Renal pelvis (tissue), 4 donors: ENCODE results near the gene FRMD6. TPM values are rescaled to one million over a fixed set of nuclear protein-coding genes. Genes with fewer than 3 reads are reported as not detected.
A peak's percentile ranks its signal among the peaks of the same experiment; 100 is the strongest.

Experiments
- DNase-seq: peaks from one replicate; pipeline ENCODE4 v3.0.0-alpha.2; 2013
- polyA plus RNA-seq, 3 donors: library from polyadenylated mRNA; unstranded; fragments of 120-200 nt; gene quantifications; one replicate each; pipeline ENCODE4 v1.2.1, GENCODE V29; 2013; ENCODE audit not compliant: insufficient read length in 3 of 3

FRMD6 gene
- polyA plus RNA-seq, 3 donors, result 14.5 to 17.9 (median 16.7) TPM

DNA sequence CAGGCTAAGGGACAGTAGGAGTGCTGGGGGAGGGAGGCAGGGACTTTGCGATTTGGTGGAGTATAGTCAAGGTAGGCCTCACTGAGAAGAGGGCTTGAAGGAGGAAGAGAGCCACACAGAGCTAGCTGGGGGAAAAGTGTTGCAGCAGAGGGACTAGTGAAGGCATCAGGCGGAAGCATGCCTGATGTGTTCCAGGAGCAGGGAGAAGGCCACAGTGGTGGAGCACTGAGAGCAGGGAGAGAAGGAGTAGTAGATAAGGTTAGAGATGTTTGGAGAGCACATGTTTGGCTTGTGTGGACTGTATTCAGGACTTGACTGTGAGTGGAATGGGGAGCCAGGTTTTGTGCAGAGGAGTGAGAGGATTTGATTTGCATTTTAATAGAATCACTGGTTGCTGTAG, 9.0 kb downstream of the FRMD6 start:
- DNase-seq, result no peak

DNA sequence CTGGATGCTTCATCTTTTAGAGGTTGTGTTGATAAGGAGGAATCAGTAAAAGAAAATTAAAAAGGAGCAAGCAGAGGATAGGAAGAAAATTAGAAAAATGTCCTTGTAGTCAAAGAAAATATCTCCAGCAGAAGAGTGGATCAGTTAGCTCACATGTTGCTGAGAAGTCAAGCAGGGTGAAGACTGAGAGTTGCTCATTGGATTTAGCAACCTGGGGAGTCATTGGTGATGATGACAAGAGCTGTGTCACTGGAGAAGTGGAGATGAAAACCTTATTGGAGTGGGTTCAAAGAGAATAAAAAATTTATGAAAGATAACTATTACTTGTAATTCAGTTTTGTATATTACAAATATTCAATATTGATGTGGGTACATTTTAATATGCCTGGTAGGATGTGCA, 9.8 kb downstream of the FRMD6 start:
- no peak for DNase-seq

DNA sequence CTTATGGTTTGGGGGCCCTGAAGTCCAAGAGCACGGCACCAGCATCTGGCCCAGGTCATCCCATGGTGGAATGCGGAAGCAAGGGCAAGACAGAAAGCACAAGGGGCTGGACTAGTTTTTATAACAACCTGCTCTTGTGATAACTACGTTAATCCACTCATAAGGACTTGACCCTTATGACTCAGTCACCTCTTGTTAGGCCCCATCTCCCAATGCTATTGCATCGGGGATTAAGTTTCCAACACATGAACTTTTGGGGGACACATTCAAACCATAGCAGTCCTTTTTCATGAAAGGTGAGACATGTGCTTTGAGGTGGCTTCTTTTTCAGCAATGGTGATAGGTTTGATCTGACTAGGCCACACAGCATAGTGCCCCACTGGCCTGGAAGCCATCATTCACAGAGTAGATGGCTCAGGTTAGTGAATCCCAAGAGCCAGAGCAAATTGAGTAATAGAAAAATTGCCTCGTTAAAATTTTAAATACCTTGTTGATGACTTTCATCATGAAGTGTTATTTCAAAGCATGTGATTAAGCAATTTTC, 12.1 kb downstream of the FRMD6 start:
- no peak for DNase-seq

DNA sequence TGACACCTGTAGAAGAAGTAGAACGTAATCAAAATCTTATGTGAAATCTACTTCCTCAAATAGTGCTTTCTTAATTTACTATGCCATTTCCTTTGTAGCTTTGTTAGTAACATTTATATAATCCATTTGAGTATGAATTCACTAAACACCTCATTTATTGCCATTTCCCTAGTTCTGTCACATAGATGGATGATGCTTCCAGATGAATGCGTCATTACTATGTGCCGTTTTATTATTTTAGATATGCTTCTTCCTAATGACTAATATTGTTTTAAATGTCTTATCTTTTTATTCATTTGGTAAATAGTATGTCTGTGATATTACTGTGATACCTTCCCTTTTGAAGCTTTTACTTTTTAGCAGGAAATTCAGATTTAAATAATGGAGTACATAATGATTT, 14.4 kb downstream of the FRMD6 start:
- DNase-seq, result no peak

DNA sequence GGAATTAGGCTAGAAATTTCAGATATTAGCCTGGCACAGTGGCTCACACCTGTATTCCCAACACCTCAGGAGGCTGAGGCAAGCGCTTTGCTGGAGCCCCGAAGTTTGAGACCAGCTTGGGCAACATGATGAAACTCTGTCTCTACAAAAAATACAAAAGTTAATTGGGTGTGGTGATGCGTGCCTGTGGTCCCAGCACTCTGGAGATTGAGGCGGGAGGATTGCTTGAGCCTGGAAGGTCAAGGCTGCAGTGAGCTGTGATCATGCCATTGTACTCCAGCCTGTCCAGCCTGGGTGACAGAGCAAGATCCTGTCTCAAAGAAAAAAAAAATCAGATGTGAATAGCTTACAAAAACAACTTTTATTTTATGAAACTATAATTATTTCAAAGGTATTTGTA, 15.1 kb downstream of the FRMD6 start:
- peak; percentile 53 for DNase-seq

DNA sequence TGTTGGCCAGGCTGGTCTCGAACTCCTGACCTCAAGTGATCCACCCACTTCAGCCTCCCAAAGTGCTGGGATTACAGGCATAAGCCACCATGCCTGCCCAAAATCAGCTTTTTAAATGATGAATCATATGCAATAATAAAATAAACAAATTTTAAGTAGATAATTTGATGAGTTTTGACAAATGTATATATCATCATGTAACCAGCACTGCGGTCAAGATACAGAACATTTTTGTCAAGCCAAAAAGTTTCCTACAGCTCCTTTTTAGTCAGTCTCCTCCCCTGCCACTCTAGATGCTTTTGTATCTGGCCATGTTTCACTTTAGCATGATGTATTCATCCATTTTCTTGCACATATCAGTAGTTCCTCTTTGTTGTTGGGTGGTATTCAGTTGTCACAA, 17.2 kb downstream of the FRMD6 start:
- no peak for DNase-seq

DNA sequence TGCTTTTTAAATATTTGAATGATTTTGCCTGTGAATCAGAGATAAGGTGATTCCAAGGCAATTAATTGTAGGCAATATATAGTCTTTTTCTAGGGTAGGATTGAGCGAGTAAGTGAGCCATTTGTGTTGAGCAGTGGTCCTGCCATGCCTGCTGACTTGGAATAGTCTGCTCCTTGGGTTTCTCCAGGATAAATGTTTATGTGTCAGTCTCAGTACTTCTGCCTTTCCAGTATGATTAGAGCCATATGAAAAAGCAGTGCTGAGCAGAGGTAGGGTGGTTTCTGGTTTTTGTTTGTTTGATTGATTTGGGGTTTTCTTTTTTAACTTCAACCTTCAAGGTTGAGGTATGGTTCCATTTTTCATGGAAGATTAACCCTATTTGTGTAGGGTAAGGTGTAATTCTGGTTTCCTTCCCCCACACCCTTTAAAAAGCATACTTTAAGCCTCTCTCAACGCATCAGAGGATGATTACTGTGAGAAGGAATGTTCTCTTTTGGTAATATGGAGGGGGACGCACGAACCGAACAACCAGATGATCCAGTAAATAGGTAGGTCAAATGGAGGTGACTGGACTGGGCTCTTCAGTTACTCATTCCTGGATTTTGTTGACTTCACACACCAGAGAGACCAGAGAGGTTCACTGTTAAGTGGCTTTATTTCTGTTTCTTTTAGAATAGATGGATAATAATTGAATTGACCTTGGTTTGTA, 22.7 kb downstream of the FRMD6 start:
- DNase-seq, result no peak

DNA sequence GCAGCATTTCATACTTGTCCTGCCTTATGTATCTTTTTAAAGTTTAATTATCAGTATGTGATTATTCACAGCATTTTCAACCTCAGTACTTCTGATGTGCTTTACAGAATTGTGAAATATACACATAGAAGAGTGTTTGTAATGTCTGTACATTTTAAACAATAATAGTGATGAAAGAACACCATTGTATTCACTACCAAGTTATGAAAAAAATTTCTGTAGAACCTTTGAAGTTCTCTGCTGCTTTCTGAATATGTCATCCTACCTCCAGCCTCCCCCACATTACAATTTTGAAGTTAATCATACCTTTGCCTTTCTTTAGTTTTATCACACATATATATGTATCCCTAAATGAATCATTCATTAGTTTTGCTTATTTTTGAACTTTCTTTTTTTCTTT, 24.8 kb downstream of the FRMD6 start:
- no peak for DNase-seq

DNA sequence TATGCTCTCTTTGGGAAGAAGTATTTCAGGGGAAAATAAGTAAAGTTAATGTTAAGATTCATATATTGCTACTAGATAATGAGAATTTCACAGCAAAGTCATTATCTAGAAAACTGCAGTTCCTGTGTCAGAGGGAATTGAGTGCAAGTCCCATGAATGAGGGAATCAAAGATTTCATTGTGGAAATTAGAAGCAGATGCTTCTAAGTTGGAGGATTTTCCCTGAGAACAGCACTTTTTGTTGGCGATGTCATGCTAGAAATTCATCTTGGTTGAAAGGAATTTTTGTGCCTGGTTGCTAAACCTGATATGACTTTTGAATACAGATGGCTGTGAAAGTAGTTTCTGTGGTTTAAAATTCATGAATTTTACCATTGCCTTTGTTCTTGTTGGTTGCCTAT, 25.6 kb downstream of the FRMD6 start:
- DNase-seq, result no peak

DNA sequence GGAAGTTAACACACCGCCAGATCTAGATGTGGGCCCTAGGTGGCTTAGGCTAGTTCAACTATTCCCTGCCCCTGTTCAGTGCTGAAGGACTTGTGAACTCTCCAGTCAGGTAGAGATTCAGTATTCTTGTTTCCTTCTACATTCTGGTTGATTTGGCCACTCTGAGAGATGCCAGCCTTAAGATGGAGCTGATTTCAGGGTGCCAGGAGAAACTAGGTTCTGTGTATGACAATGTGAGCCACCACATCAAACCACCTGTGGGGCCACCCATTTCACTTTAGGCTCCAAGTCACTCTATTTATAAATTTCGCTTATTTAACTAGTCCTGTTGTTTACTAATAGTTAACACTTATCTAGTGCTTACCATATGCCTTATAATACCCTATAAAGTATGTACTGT, 26.0 kb downstream of the FRMD6 start:
- no peak for DNase-seq

DNA sequence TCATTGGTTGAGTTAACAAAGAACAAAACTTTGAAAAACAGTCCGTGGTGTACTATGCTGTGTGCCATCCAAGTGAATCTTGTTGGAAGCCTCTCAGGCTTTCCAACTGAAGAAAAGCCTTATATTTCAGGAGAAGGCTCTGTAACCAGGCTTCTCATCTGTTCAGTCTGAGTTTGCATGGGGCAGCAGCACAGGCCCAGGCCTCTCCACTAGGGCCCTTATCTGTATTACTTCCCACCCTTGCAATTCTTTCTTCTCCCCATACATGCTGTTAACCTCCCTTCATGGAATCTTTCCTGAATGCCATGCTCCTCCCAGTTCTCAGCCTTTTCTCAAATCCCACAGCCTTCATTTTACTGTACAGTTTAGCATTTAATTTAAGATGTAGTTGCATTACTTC, 28.3 kb downstream of the FRMD6 start:
- DNase-seq, result no peak

DNA sequence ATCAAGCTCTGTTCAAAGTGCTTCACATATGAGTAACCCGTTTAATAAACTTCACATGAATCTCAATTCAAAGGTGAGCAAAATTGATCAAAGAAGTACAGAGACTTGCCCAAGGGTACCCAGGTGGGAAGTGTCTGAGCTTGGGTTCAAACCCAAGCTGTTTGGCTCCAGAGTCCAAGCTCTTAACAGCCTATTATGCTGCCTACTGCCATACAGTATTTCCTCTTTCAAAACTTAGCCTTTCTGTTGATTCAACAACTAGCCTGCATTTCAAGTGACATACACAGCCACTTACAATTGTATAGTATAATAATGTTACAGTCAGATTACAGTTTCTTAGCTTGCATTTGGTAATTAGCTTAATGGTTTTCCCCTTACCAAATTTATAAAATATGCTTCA, 29.7 kb downstream of the FRMD6 start:
- DNase-seq, result no peak

DNA sequence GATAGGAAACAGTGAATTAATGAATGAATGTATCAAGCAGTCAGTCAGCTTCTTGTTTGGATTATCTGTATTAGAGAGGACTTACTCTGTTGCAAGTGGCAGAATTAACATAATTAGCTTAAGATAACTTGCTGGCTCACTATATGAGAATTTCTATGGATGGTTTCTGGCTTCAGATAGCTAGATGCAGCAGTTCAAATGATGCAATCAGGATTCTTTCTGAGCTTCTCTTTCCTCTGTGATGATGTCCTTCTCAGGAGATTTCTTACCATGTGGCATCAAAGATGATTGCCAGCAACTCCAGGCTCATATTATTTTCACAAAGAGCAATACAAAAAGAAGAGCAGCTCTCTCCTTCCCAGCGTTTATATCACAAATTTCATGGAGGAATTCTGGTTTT, 30.7 kb downstream of the FRMD6 start:
- no peak for DNase-seq

DNA sequence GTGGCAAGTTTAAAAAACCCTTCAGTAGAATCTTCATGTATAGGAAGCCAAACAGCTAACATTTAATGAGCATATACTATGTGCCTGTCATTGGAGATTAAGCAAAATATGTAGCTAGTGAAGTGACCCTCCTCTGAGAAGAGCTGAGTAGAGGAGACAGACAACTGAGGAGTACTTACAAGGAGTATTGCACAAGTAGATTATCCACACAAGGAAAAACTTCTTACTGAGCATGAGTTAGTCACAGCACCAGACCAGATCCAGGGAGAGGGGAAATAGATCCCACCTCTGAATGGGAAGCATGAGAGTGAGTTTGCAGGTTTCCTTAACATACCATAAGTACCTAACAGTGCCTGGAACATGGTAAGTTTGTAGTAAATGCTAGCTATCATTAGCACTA, 33.0 kb downstream of the FRMD6 start:
- DNase-seq, result no peak

DNA sequence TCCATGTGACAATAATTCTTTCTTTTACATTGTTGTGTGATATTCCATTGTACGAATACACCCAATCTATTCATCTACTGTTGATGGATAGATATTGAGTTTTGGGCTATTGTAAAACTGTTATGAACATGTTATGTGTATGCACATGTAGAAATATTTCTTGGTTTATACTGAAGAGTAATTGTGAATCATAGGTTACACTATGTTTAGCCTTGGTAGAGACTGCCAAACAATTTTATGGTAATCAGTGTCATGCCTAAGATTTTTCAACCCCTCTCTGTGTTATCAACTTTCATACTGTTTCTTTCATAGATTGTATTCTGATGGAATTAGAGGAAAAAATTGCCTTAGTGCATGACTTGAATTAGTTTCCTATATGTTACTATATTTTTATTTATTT, 39.5 kb downstream of the FRMD6 start:
- DNase-seq, result no peak

DNA sequence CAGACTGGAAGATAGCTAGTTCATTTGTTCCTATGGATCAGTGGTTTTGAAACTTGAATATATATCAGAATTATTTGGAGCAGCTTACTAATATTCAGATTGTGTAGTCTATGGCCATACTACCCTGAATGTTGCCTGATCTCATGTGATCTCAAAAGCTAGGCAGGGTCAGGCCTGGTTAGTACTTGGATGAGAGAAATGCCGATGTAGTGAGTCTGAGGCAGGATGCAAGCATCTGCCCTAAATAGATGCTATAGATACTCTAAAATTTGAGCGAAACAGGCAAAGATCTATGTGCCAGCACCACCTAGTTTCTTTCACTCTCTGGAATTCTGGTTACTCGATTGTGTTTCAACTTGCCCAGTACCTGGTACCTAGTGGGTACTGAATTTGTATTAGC, 40.9 kb downstream of the FRMD6 start:
- DNase-seq, result no peak

DNA sequence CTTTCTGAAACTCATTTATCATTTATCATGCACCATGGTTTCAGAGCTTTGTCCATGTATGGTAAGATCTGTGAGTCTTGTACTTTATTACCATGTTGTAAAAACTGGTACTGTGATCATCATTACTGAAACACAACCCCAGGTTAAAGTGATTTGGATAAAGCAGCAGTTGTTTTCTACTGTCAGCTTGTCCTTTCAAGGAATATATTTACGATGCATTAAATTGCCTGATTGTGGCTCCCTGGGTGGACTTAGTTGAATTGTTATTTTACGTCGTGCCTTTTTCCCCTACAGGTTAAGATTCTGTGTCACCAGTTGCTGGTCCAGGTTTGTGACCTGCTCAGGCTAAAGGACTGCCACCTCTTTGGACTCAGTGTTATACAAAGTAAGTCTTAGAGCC, 46.1 kb downstream of the FRMD6 start:
- peak; percentile 63 for DNase-seq

DNA sequence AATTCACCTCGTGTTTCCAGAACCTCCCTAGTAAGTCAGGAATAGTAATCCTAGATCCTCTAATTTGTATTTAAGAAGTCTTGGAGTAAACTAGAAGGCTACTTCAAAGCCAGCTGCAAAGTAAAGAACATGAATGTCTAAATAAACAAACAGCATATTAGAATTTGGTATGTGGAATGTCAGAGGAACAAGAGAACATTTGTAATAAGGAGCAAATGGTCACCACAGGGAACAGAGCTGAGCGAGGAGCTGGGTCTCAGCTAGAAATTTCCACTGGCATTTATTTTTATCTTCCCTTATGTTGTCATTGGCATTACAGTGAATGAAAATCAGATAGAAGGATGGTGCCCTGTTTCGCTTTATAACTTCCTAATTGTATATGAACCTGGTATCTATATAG, 50.2 kb downstream of the FRMD6 start:
- DNase-seq, result no peak

DNA sequence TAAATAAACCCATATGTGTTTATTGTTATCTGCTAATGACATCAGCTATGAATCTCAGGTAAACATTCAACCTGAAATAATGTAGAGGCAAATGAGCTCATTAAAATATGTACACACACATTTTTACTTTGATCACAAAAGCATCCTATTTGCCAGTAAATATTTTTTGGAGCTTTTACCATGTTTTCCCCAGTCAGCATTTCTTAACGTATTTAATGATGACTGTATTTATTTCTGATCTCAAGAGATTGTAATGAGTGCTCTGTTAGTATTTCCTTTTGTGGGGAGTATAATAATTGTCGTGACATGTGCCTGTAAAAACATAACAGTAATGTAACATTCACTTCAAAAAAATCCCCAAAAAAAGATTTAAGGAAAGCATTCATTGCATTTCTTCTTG, 52.1 kb downstream of the FRMD6 start:
- DNase-seq, result no peak

DNA sequence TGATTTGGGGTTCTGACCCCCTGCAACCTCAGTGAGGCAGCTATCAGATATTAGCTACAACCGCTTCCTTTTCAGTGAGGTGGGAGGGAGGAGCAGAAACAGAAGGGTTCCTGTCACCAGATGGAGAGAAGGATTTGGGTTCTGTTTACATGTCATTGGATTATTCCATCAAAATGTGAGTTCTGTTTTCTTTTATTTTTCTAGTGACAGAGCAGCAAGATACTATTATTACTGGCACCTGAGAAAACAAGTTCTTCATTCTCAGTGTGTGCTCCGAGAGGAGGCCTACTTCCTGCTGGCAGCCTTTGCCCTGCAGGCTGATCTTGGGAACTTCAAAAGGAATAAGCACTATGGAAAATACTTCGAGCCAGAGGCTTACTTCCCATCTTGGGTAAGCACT, 52.8 kb downstream of the FRMD6 start:
- no peak for DNase-seq

DNA sequence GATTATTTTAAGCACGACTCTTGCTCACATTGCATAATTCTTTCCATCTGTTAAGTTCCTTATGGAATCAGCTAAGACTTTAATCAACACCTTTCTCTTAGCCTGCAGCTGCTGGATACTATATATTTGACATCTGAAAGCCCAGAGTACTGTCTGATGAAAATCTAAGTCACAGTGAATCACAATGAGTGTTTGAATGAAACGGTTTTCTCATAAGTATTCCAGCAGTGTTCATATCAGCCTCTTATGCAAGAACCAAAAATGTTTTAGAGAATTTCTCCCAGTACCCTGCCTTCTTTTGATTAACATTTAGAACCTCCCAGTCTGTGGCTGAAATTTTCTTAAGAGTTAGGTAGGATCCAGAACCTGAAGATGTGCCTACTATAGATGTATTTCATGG, 55.6 kb downstream of the FRMD6 start:
- no peak for DNase-seq

DNA sequence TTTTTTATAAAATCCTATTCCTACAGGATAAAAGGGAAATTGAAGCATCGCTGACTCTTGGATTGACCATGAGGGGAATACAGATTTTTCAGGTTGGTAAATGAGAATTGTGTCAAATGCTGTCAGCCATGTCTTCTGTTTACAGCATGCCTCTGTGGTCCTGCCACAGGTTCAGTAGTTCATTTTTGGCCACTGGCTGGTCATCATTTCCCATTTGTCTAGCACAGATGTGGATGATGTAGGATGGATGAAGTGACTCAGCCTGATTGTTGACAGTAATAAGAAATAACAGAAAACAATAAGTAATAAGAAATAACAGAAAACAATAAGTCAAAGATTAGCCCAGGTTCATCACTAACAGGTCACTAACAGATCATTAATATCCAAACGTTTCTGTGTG, 59.8 kb downstream of the FRMD6 start:
- no peak for DNase-seq

DNA sequence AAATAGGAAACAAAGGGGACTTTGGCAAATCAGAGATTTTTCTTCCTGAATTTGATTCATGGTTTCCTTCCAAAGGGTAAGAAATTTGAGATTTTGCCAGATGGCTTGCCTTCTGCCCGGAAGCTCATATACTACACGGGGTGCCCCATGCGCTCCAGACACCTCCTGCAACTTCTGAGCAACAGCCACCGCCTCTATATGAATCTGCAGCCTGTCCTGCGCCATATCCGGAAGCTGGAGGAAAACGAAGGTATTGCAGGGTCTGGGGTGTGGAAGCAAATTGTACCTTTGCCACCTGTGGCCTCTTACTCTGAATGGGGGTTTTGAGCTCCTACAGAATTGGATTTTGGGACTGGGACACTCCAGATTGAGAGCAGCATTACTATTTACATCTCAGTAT, 63.5 kb downstream of the FRMD6 start:
- no peak for DNase-seq

DNA sequence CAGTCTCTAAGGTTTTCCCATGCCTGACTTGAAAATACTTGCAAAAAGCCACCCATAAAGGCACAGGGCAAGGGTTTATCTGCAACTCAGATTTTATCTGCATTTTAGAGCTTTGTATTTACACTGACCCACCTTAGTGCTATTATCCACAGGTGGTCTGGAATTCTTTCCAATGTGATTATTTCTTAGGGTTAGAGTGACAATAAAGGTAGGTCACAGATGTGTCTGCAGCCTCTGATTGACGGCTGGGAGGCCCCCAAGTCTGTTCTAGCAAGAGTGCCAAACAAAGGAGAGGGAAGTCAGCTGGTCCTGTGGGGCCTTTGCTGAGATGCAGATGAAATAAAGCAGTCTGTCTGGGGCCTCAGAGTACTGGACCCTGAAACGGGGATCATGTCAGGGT, 64.0 kb downstream of the FRMD6 start:
- no peak for DNase-seq

DNA sequence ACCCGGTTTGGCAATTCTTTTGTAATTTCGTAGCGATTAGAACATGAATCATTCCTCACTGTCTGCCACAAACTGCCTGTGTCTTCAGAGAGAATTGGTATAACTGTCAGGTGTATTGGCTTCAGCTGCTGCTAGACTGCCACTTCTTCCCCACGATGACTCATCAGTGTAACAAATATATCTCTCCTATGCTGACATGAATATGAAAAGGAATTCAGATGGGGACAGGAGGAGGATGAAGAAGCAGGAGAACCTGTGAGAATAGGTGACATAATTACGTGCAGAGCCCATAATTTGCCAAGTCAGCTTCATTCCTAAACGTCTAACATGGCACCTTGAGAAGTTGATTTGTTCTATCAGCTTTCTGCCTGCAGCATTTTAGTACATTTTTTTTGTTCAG, 64.9 kb downstream of the FRMD6 start:
- DNase-seq, result no peak
